B cell (primary cell): ENCODE results near the gene PRKCZ. TPM values are rescaled to one million over a fixed set of nuclear protein-coding genes. Genes with fewer than 3 reads are reported as not detected.

Source experiments
- ATAC-seq: fragments of 200-7000 bp; cut with Tn5 transposase; one replicate; pipeline ENCODE4 v1.10.0; 2021; ENCODE audit warnings: low read depth, mild to moderate bottlenecking, moderate number of reproducible peaks, moderate library complexity
- CTCF ChIA-PET: fragments of 350-600 bp; sonication (Branson Sonifier 250); formaldehyde crosslinking; loops from one replicate; lab custom pipeline; 2021; ENCODE audit warnings: antibody characterized with exemption, inconsistent platforms; lab: Charles Lee
- POLR2A ChIA-PET: fragments of 350-600 bp; sonication (Branson Sonifier 250); formaldehyde crosslinking; loops from one replicate; lab custom pipeline; 2021; ENCODE audit warnings: antibody characterized with exemption; lab: Charles Lee
- DNase-seq: peaks from one replicate; pipeline ENCODE4 v3.0.0; 2013
- H2AFZ ChIP-seq: 2 replicates; pipeline ENCODE4 v1.6.1; 2012; ENCODE audit warnings: mild to moderate bottlenecking, low read depth, low read length; ENCODE audit not compliant: insufficient read depth, poor library complexity, severe bottlenecking
- H3K27ac ChIP-seq, 2 donors: 1 replicate in 1 of 2; 2 replicates in 1 of 2; pipeline ENCODE4 v1.5.1; 2012 to 2013; ENCODE audit warnings: low read length in 2 of 2, mild to moderate bottlenecking in 2 of 2, moderate library complexity in 1 of 2
- H3K27me3 ChIP-seq, 4 experiments: fragments of 200-600 bp in 1 of 4; sonication (generic) in 1 of 4; replicated peaks in 1 of 4; 1 replicate in 2 of 4; 2 replicates in 2 of 4; pipeline versions ENCODE4 v1.6.1 to v1.7.0; 2013 to 2016; ENCODE audit warnings: low read length in 3 of 4, mild to moderate bottlenecking in 2 of 4, mixed read lengths in 1 of 4, moderate library complexity in 1 of 4; ENCODE audit not compliant: insufficient read depth in 4 of 4, control insufficient read depth in 3 of 4; ENCODE audit errors: control extremely low read depth in 1 of 4
- H3K36me3 ChIP-seq, 2 experiments: replicated peaks in 1 of 2; 1 replicate in 1 of 2; 2 replicates in 1 of 2; pipeline versions ENCODE4 v1.6.1 to v1.7.1; 2013; ENCODE audit warnings: low read length in 1 of 2; ENCODE audit not compliant: insufficient read depth in 2 of 2, control insufficient read depth in 1 of 2; ENCODE audit errors: control extremely low read depth in 1 of 2, extremely low read depth in 1 of 2
- H3K4me1 ChIP-seq, 2 donors: fragments of 200-600 bp in 1 of 2; sonication (generic) in 1 of 2; 1 replicate in 1 of 2; 2 replicates in 1 of 2; pipeline versions ENCODE4 v1.5.1 to v1.6.1; 2013 to 2017; ENCODE audit warnings: low read length in 2 of 2; ENCODE audit not compliant: control insufficient read depth in 2 of 2, insufficient read depth in 2 of 2
- H3K4me2 ChIP-seq: replicated peaks from 2 replicates; pipeline ENCODE3; 2012; ENCODE audit warnings: mild to moderate bottlenecking, low read depth, low read length; ENCODE audit not compliant: poor library complexity, severe bottlenecking
- H3K4me3 ChIP-seq, 5 experiments: fragments of 200-600 bp in 1 of 5; sonication (generic) in 1 of 5; 1 replicate in 3 of 5; 2 replicates in 2 of 5; pipeline versions ENCODE4 v1.5.1 to v1.7.0; 2011 to 2016; ENCODE audit warnings: low read length in 4 of 5, mild to moderate bottlenecking in 4 of 5, low read depth in 2 of 5, control low read depth in 1 of 5, moderate library complexity in 1 of 5; ENCODE audit not compliant: insufficient read depth in 1 of 5; ENCODE audit errors: control extremely low read depth in 1 of 5, extremely low read depth in 1 of 5
- H3K79me2 ChIP-seq: fragments of 200-600 bp; sonication (generic); one replicate; pipeline ENCODE4 v1.6.0; 2016; ENCODE audit warnings: low read length; ENCODE audit not compliant: control insufficient read depth, insufficient read depth
- H3K9ac ChIP-seq: fragments of 200-600 bp; sonication (generic); 2 replicates; pipeline ENCODE4 v1.6.1; 2017; ENCODE audit warnings: mild to moderate bottlenecking, low read length, moderate library complexity
- H3K9me3 ChIP-seq, 3 donors: one replicate each; pipeline versions ENCODE4 v1.6.1 to v1.7.1; 2013; ENCODE audit warnings: low read length in 2 of 3; ENCODE audit not compliant: control insufficient read depth in 2 of 3, insufficient read depth in 1 of 3; ENCODE audit errors: control extremely low read depth in 1 of 3
- H4K20me1 ChIP-seq: 2 replicates; pipeline ENCODE4 v1.6.0; 2012; ENCODE audit warnings: mild to moderate bottlenecking, low read length; ENCODE audit not compliant: insufficient read depth, control insufficient read depth, poor library complexity, severe bottlenecking
- H3K27ac Mint-ChIP-seq: one replicate; pipeline ENCODE4 v1.8.0; 2021; ENCODE audit warnings: mixed read lengths
- H3K27me3 Mint-ChIP-seq: one replicate; pipeline ENCODE4 v1.8.0; 2021; ENCODE audit warnings: mixed read lengths
- H3K4me1 Mint-ChIP-seq: one replicate; pipeline ENCODE4 v1.8.0; 2021; ENCODE audit warnings: mixed read lengths
- H3K4me3 Mint-ChIP-seq: one replicate; pipeline ENCODE4 v1.8.0; 2021; ENCODE audit warnings: mixed read lengths
- H3K9me3 Mint-ChIP-seq: one replicate; pipeline ENCODE4 v1.8.0; 2022; ENCODE audit warnings: mixed read lengths; ENCODE audit not compliant: insufficient read depth
- EZH2 ChIP-seq: IDR thresholded peaks from 2 replicates; pipeline ENCODE4 v1.6.1; 2012; ENCODE audit warnings: borderline replicate concordance, low read depth, mild to moderate bottlenecking, moderate library complexity, low read length; ENCODE audit not compliant: insufficient read depth, poor library complexity, severe bottlenecking
- whole genome bisulfite sequencing: methylation state at CpG from one replicate; pipeline ENCODE4 v1.1.5; 2013; ENCODE audit warnings: missing lambda C conversion rate; ENCODE audit not compliant: insufficient coverage; 5-methylcytosine and 5-hydroxymethylcytosine counted together
- intact Hi-C: fragments of 100-400 bp; cut with micrococcal nuclease; formaldehyde crosslinking; loops from one replicate; pipeline ENCODE4 v1.10.0; 2022
- polyA plus RNA-seq: library from polyadenylated mRNA; depleted of rRNA; stranded (reverse); fragments of >200 nt; gene quantifications from 2 replicates; pipeline ENCODE4 v1.2.3, GENCODE V29; 2012
- total RNA-seq, 2 donors: library from RNA; stranded (reverse); fragments of 120-200 nt in 1 of 2; gene quantifications; 1 replicate in 1 of 2; 2 replicates in 1 of 2; pipeline versions ENCODE4 v1.2.3 to v1.2.4, GENCODE V29; 2013 to 2022
- TF ChIP-seq, protein P1 (sequence below): fragments of 200-600 bp; IDR thresholded peaks from one replicate; pipeline ENCODE4 v1.8.0; 2022; ENCODE audit warnings: antibody characterized with exemption, mild to moderate bottlenecking

Gene PRKCZ
- total and polyA plus RNA-seq, 2 donors (not counting 1 experiment from before 2014, with no cell fraction given): 17.9 to 53.2 TPM

DNA sequence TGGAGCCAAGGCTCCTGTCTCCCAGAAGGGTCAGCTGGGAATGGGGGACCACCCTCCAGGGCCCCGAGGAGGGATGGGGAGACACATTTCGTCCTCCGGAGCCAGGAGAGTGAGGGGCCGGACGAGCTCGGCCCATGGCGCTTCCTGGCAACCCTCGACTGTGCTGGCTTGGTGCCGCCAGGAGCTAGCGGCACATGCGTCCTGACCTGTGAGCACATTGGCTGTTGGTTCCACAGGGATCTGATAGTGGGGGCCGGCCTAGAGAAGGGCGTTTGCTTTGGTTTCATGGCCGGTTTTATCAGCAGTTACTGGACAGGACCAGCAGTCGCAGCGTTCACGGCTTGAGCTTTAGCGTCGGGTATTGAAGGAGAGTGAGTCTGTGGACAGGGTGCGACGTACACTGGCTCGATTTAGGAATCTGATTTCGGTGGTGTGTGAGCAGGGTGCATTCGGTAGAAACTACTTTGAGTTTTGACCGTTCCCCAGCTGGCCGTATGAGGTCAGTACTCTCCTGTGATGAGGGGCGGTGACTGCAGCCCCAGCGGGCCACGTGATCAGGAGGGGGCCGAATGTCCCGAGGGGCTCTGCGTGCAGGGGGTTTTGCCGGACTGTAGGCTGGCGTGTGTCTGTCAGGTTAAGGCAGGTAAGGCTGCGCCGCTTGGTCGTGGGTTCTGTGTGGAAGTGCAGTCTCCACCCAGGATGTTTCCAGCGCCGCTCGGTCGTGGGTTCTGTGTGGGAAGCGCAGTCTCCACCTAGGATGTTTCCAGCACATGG, 125.7 kb downstream of the PRKCZ start:
- Histone ChIP-seq H3K4me1 (peaks cover 0 to 4% of the 10 kb centered on the region in 2 donors), H4K20me1 (no peaks in the 10 kb centered on the region), H3K79me2 (no peaks in the 10 kb centered on the region), H3K36me3 (peaks cover 0 to 4% of the 10 kb centered on the region in 2 experiments), H2AFZ (no peak overlapping the region), H3K27ac (no peak overlapping the region), H3K9ac (no peak overlapping the region), H3K4me2 (no peak overlapping the region), H3K4me3 (no peak overlapping the region), H3K9me3 (no peaks in the 10 kb centered on the region), H3K27me3 (no peaks in the 10 kb centered on the region)
- DNase-seq (no peak), ATAC-seq (no peak)
- Mint-ChIP-seq H3K27ac (no peak overlapping the region), H3K9me3 (no peaks in the 10 kb centered on the region), H3K4me3 (no peak overlapping the region), H3K27me3 (no peaks in the 10 kb centered on the region), H3K4me1 (peaks cover 1% of the 10 kb centered on the region)
- WGBS: 95% methylated on average over 42 of the region's 42 CpGs
- ChIA-PET CTCF (interaction anchor here (1.0 to 1.3 kb wide), 2 partner anchors 8 to 206 kb away, joined by 4 read pairs; no protein-coding TSS in a partner anchor), POLR2A (interaction anchor here (0.7 kb wide), 1 partner anchor 13 kb away, joined by 3 read pairs; no protein-coding TSS in a partner anchor)
- intact Hi-C loops: loop anchor here (10.0 kb wide), 1 partner anchor 759 kb away; no protein-coding TSS in a partner anchor
- TF ChIP-seq, protein P1, sequence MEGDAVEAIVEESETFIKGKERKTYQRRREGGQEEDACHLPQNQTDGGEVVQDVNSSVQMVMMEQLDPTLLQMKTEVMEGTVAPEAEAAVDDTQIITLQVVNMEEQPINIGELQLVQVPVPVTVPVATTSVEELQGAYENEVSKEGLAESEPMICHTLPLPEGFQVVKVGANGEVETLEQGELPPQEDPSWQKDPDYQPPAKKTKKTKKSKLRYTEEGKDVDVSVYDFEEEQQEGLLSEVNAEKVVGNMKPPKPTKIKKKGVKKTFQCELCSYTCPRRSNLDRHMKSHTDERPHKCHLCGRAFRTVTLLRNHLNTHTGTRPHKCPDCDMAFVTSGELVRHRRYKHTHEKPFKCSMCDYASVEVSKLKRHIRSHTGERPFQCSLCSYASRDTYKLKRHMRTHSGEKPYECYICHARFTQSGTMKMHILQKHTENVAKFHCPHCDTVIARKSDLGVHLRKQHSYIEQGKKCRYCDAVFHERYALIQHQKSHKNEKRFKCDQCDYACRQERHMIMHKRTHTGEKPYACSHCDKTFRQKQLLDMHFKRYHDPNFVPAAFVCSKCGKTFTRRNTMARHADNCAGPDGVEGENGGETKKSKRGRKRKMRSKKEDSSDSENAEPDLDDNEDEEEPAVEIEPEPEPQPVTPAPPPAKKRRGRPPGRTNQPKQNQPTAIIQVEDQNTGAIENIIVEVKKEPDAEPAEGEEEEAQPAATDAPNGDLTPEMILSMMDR: no peak
- TF ChIP-seq EZH2: no peak

DNA sequence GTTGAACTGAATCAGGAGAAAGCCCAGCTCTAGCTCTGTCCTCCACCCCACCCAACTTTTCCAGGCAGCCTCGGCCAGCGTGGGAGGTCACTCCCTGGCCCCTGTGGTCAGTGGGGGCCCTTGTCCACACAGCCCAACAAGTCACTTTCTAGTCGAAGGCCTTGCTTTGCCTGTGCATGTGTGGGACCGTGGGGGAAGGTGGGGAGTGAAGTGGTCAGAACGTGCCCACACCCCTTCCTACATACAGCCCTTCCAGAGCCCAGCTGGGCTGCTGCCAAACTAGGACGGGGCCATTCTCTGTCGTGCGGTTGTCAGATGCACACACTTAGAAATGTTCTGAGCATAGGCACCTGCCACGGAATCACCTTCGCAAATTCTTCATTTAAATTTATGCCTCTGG, 126.4 kb downstream of the PRKCZ start:
- intact Hi-C loops: loop anchor here (10.0 kb wide), 1 partner anchor 758 kb away; no protein-coding TSS in a partner anchor
- Mint-ChIP-seq H3K27ac (no peak overlapping the region), H3K4me1 (peaks cover 1% of the 10 kb centered on the region), H3K4me3 (no peak overlapping the region), H3K27me3 (no peaks in the 10 kb centered on the region), H3K9me3 (no peaks in the 10 kb centered on the region)
- Histone ChIP-seq H3K4me3 (no peak overlapping the region), H3K9ac (no peak overlapping the region), H3K9me3 (no peaks in the 10 kb centered on the region), H3K4me1 (peaks cover 0 to 4% of the 10 kb centered on the region in 2 donors), H3K36me3 (peaks cover 0 to 4% of the 10 kb centered on the region in 2 experiments), H4K20me1 (no peaks in the 10 kb centered on the region), H3K4me2 (no peak overlapping the region), H3K27ac (no peak overlapping the region), H3K27me3 (no peaks in the 10 kb centered on the region), H3K79me2 (no peaks in the 10 kb centered on the region), H2AFZ (no peak overlapping the region)
- TF ChIP-seq, protein P1: no peak
- no peak for TF ChIP-seq EZH2
- DNase-seq: no peak
- 98% methylated on average over 5 of the region's 10 CpGs for WGBS
- CTCF ChIA-PET: interaction anchor here (1.0 to 1.3 kb wide), 2 partner anchors 9 to 205 kb away, joined by 4 read pairs; no protein-coding TSS in a partner anchor
- POLR2A ChIA-PET: interaction anchor here (0.7 kb wide), 1 partner anchor 12 kb away, joined by 3 read pairs; no protein-coding TSS in a partner anchor
- no peak for ATAC-seq
